HG03378 (cell line): ENCODE measurements around the gene FRMD1.

Experiments
- ATAC-seq: cut with Tn5 transposase; IDR thresholded peaks from one replicate; pipeline ENCODE4 v1.9.1; 2021; ENCODE audit warnings: mild to moderate bottlenecking, moderate library complexity; ENCODE audit not compliant: unreplicated experiment

Gene FRMD1

GRCh38 chr6:168058691-168059551, 20.1 kb downstream of the FRMD1 start:
- ATAC-seq = no peak

DNA sequence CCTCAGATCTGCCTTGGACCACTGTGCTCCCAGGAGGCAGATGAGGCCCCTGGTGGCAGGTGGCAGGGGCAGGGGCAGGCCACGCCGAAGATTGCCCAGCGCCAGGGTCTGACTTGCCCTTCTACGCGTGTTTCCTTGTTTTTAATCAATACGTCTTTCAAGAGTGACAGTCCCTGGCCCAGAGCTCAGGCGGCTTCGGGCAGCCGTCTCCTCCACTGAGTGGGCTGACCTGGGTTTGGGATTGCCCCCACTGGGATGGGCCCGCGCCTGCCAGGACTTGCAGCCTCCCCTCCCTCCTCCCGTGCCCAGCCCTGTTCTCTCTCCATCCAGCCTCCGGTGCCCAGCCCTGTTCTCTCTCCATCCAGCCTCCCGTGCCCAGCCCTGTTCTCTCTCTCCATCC, 21.2 kb downstream of the FRMD1 start:
- no peak for ATAC-seq

DNA sequence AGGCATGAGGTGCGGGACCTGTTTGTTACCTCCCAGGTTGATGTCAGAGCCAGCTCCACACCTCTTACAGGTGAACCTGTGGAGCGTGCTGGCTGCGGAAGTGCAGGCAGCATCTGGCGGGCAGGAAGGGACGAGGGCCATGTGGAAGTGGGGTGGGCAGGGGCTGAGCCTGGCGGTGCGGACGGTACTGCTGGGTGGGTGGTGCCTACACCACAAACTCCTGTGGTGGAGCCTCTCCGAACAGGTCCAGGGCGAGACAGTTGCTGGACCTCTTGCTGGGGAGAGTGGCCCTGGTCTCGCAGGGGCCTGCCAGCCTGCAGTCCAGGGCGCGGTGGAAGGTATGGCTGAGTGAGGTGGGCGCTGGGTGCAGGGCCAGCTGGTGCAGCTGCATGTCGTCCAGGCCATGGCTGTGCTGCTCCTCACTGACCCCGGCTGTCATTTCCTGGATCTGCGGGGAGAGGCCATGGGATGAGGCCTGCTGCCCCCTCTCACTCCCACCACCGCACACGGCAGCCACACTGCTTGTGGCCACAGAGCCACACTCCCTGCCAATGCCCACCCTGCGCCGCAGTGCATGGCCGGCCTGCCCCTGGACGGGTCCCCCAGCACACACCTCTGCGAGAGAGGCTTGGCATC, 22.0 kb downstream of the FRMD1 start:
- ATAC-seq = no peak

GRCh38 chr6:168055696-168056489, 23.1 kb downstream of the FRMD1 start:
- no peak for ATAC-seq

- ATAC-seq = no peak
Observed at GRCh38 chr6:168054765-168055560, 24.0 kb downstream of the FRMD1 start.

DNA sequence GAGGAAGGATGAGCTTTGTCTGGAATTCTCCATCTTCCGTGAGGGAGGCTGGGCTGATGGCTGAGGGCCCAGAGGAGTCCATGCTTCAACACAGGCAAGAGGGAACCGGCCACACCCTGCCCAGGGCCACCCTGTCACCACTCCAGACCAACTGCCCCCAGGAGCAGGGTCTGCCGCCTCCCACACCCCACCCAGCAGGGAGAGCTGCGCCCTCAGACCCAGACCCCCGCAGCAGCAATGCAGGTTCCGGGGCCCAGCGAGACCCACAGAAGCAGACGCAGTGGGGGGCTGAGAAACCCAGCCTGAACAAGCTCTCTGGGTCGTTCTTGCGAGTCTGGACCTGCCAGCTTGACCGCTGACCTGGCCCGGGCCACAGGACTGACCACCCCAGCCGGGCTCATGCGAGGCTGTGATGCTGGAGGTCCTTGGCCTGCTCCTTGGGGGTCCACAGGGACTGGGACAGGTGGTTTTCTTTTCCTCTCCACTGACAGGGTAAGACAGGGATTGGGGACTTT, 25.0 kb downstream of the FRMD1 start:
- no peak for ATAC-seq

DNA sequence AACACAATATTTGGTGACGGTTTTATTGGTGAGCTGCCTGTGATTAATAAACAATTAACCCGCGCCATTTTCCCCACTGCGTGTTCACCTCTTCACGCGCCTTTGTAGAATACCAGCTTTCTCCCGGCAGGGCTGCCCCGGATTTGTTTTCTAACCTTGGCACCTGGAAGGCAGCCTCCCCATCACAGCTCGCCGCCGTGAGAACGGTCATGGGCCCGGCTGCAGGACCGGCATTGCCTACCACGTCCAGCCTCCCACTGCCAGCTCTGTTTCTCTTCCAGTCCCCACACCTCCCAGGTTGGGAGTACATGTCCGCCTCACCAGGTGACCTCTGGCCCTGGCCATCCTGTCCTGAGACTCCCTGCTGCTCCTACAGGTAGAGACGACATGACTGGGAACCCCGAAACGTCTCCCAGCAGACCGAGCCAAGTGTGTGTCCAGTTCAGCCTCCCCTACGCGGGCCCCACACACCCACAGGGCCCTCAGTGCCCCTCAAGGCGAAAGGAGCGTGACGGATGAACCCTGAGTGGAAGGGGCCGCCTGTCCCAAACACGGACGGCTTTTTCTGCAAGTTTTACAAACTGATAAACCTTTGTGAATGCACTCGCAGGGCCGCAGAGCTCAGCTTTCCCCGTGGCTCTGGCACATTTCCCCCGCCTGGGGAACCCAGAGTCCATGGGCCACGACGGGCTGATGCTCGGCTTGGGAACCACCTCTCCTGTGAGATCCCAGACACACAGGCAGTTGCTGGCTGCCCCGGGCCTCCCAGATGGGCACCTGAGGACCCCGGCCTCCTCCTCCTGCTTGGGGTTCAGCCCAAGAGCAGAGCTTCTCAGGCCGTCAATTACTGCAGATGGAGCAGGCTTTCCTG, 25.7 kb downstream of the FRMD1 start:
- ATAC-seq = no peak

DNA sequence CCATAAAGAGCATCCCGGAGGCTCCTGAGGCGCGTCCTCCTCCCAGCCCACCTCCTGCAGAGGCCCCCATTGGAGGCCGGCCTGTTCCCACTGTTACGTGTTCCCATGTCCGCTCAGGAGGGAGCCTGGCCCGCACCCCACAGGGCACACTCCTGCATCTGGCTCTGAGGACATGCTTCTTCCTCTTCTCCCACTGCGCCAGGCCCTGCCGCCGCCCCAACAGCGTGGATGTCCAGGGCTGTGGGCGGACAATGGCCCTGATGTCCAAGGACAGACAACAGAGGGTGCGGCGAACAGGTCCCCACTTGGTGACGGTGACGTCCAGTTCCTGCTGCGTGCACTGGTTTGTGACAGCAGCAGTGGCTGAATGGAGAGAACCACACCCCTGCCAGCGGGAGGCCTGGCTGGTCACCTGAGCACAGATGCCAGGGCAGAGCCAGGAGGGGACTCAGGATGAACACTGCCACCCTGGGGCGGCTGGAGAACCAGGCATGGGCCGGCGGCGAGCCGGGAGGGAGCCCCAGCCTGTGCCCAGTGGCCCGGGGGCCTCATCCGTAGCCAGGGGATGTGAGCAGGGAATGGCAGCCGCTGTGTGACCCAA, 26.6 kb downstream of the FRMD1 start:
- ATAC-seq = no peak

DNA sequence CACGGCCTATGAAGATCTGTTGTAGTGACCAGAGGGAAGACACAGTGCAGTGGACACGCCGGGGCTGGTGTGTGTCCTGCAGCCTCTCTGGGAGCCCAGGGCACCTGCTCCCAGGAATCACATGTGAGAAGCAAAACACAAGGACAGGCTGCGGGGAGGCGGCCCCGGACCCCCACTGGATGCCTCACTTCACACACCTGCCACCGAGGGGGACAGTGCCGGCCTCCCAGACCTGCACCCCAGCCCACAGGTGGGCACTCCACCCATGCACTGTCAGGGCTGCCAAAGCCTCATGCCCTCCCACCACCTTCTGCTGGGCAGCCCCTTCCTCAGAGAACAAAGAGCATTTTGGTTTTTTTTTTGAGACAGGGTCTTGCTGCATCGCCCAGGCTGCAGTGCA, 27.4 kb downstream of the FRMD1 start:
- ATAC-seq = no peak

- no peak for ATAC-seq
Observed at GRCh38 chr6:168050881-168051586, 28.0 kb downstream of the FRMD1 start.

DNA sequence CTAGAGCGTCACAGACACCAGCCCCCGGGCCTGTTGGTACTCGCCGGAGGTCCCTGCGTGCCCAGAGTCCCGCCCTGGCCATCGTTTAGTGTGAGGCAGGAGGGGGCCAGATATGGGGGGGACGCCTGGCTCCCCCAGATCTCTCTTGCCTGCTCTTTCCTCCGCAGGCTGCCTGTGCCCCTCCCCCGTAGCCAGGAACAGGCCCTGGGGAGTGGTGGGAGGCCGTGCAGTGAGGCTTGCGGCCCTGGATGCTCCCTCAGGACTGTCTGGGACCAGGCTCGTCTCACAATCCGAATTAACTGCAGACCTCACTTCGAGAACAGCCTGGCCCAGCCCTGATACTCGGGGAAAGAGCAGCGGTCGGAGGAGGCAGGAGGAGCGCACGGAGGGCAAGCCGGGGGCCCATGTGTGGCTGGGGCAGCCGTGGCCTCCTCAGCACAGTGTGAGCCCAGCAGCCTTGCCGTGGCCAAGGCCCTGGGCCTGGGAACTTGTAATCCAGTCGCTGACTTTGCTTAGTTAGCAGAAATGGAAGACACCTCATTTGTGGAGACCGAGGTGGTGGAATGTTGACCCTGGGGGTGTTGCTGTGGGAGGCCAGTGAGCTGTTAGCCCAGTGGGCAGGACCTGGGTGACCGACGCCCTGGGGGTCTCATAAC, 28.7 kb downstream of the FRMD1 start:
- no peak for ATAC-seq

- ATAC-seq = no peak
Observed at GRCh38 chr6:168049706-168050224, 29.2 kb downstream of the FRMD1 start.

- no peak for ATAC-seq
Observed at GRCh38 chr6:168049277-168049676, 29.7 kb downstream of the FRMD1 start.

GRCh38 chr6:168048724-168049025, 30.3 kb downstream of the FRMD1 start:
- ATAC-seq = no peak

DNA sequence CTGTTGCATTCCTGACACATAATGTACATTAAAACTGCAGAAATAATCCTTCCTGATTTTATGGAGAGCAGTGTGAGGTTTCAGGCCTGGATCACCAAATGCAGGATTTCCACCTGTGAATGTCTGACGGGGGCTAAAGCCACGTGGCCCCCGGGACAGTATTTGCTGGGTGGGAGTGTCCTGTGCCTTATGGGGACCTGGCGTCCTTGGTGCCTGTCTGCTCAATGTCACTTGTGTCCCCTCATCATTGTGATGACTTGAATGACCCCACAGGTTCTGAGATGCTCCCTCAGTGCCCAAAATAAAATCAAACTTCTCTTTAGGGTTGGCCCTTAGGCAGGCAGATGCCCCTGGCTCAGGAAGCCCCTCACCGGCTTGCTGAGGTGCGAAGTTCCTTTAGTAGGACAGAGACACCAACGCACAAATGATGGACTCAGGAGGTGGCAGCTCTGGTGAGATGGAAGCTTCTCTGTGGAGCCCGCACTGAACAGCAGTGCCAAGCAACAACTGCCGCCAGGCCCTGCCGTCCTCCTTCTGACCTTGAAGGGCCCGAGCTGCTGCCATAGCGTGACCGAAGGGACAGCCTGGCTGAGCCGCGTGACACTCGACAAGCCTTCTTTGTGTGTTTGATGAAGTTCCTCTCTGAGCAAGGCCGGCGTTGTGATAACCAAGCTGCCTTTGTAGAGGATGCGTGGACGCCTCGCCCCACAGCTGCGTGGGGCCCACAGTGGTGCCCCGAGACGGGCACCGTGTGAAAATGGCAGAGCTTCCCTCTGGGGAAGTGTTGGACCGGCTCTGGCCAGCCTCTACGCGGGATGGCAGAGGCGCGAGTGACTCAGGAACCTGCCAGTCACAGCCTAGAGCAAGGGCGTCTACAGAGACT, 30.9 kb downstream of the FRMD1 start:
- ATAC-seq = no peak

DNA sequence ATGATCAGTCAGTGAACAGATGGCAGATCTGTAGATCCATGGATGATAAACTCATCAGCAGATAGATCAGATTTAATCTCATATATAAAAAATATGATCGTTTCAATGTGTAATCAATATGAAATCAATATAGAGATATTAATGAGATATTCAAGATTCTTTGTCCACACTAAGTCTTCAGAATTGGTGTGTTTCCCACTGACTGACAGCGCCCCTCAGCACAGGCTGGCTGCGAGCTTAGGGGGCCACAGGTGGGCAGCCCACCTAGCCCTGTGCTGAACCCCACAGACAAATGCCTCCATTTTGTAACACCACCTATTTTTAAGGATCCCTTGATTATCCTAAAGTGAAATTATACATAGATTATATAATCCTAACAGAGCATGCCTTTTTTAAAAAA, 32.3 kb downstream of the FRMD1 start:
- no peak for ATAC-seq
